Activated T-cell treated with anti-CD3 and anti-CD28 coated beads, Interleukin-2, amount 50 U/mL, for 4 hours (primary cell): ENCODE results near the gene ATL3. TPM values are rescaled to one million over a fixed set of nuclear protein-coding genes. Genes with fewer than 3 reads are reported as not detected.
"Not testable (repeated sequence)": the region's sequence is repeated elsewhere in the genome, so short reads cannot be mapped to it uniquely, and the experiment has no call there.

Experiments
- ATAC-seq, 2 donors: fragments of 200-7000 bp; cut with Tn5 transposase; one replicate each; pipeline ENCODE4 v1.10.0; 2021
- DNase-seq: peaks from one replicate; pipeline ENCODE4 v3.0.0-alpha.2; 2020
- H3K27me3 Mint-ChIP-seq: one replicate; pipeline ENCODE4 v1.8.0; 2021; ENCODE audit warnings: low read depth, mixed read lengths
- H3K36me3 Mint-ChIP-seq: one replicate; pipeline ENCODE4 v1.8.0; 2022; ENCODE audit warnings: mixed read lengths; ENCODE audit not compliant: insufficient read depth
- H3K4me1 Mint-ChIP-seq: one replicate; pipeline ENCODE4 v1.8.0; 2021; ENCODE audit warnings: low read depth, mixed read lengths
- H3K4me3 Mint-ChIP-seq: one replicate; pipeline ENCODE4 v1.8.0; 2021; ENCODE audit warnings: mild to moderate bottlenecking, moderate library complexity, mixed read lengths
- H3K9me3 Mint-ChIP-seq: one replicate; pipeline ENCODE4 v1.8.0; 2021; ENCODE audit warnings: mixed read lengths
- total RNA-seq, 3 donors: library from RNA; stranded (reverse); gene quantifications; one replicate each; pipeline ENCODE4 v1.2.1, GENCODE V29; 2021

ATL3 gene
- total RNA-seq, 3 donors from 2014 or later = 49.1 to 52.5 (median 49.8) TPM

- Mint-ChIP-seq H3K4me3 (no peak overlapping the region), H3K9me3 (no peaks in the 10 kb centered on the region), H3K36me3 (peaks cover 3% of the 10 kb centered on the region), H3K4me1 (peaks cover 23% of the 10 kb centered on the region), H3K27me3 (no peaks in the 10 kb centered on the region)
- no peak for DNase-seq
- ATAC-seq = peak; percentile 95 to 96
These were observed 16.7 kb upstream of the ATL3 start for GRCh38 chr11:63687845-63688244.

GRCh38 chr11:63686926-63687325 is 15.8 kb upstream of the ATL3 start:
- Mint-ChIP-seq H3K4me1 (peaks cover 32% of the 10 kb centered on the region), H3K9me3 (no peaks in the 10 kb centered on the region), H3K4me3 (no peak overlapping the region), H3K36me3 (peaks cover 3% of the 10 kb centered on the region), H3K27me3 (no peaks in the 10 kb centered on the region)
- ATAC-seq (no peak), DNase-seq (no peak)

DNA sequence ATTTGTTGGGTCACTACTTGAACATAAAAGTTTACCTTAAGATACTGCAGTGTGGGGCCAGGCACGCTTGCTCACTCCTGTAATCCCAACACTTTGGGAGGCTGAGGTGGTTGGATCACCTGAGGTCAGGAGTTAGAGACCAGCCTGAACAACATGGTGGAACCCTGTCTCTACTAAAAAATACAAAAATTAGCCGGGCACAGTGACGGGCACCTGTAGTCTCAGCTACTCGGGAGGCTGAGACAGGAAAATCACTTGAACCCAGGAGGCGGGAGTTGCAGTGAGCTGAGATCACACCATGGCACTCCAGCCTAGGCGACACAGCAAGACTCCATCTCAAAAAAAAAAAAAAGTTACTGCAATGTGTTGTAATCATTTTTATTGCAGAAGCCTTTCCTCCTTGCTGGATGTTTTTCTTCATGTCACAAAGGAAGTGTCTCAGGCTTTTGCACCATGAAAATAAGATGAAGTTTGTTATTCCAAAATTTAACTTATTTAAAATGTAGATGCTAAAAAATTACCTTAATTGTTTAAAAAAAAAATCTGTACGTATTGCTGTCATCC is 14.1 kb upstream of the ATL3 start:
- not testable (repeated sequence) for H3K36me3 Mint-ChIP-seq, DNase-seq, H3K4me3 Mint-ChIP-seq, H3K9me3 Mint-ChIP-seq, H3K27me3 Mint-ChIP-seq, ATAC-seq
- H3K4me1 Mint-ChIP-seq = peaks cover 39% of the 10 kb centered on the region

GRCh38 chr11:63683133-63683991 is 12.2 kb upstream of the ATL3 start:
- ATAC-seq (no peak), DNase-seq (no peak)
- Mint-ChIP-seq H3K27me3 (no peaks in the 10 kb centered on the region), H3K36me3 (no peaks in the 10 kb centered on the region), H3K4me3 (peak overlapping the region; percentile 95), H3K9me3 (no peaks in the 10 kb centered on the region), H3K4me1 (peaks cover 35% of the 10 kb centered on the region)

- Mint-ChIP-seq H3K27me3 (no peaks in the 10 kb centered on the region), H3K4me1 (peaks cover 29% of the 10 kb centered on the region), H3K36me3 (no peaks in the 10 kb centered on the region), H3K4me3 (peak overlapping the region; percentile 95), H3K9me3 (no peaks in the 10 kb centered on the region)
- peak in 1 of 2 donors; percentile 5 for ATAC-seq
- DNase-seq = no peak
These were observed 11.2 kb upstream of the ATL3 start for GRCh38 chr11:63682066-63683021.

DNA sequence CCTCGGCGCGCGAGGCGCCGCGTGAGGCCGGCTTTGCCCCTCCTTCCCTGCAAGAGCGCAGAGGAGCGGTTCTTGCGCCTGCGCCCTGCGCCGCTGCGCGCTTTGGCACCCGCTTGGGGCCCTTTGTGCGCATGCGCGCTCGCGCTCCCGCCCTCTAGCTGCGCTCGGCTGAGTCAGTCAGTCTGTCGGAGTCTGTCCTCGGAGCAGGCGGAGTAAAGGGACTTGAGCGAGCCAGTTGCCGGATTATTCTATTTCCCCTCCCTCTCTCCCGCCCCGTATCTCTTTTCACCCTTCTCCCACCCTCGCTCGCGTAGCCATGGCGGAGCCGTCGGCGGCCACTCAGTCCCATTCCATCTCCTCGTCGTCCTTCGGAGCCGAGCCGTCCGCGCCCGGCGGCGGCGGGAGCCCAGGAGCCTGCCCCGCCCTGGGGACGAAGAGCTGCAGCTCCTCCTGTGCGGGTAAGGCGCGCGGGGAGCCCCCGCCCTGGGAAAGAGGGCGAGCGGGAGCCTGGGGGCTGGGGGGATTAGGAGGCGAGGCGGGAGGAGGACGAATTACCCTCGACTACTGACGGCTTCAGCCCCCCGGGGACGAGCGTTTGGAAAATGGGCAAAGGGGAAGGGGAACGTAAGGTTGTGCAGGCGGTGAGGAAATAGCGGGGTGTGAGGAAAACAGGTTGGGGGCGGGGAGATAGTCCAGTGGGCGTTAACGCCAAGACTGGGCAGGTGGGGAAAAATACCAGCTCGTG is 10.3 kb upstream of the ATL3 start, which contains the start of gene RTN3:
Gene RTN3, plus strand, starts transcription at position 180 of the 745 bp plus-strand sequence. Its CDS starts 137 bp downstream, at position 317.
- H3K4me1 Mint-ChIP-seq = peaks cover 25% of the 10 kb centered on the region
- H3K9me3 Mint-ChIP-seq = no peaks in the 10 kb centered on the region
- no peaks in the 10 kb centered on the region for H3K36me3 Mint-ChIP-seq
- peak within 1 kb of the TSS; percentile 95 for H3K4me3 Mint-ChIP-seq
- no peaks in the 10 kb centered on the region for H3K27me3 Mint-ChIP-seq
- ATAC-seq (peak; percentile 93 to 94), DNase-seq (peak; percentile 98)

- ATAC-seq (peak; percentile 11 to 19), DNase-seq (no peak)
- peaks cover 25% of the 10 kb centered on the region for H3K4me1 Mint-ChIP-seq
- no peaks in the 10 kb centered on the region for H3K27me3 Mint-ChIP-seq
- peak overlapping the region; percentile 95 for H3K4me3 Mint-ChIP-seq
- H3K9me3 Mint-ChIP-seq = no peaks in the 10 kb centered on the region
- H3K36me3 Mint-ChIP-seq = no peaks in the 10 kb centered on the region
These were observed 9.7 kb upstream of the ATL3 start for GRCh38 chr11:63680834-63681320.

- H3K27me3 Mint-ChIP-seq = no peaks in the 10 kb centered on the region
- no peaks in the 10 kb centered on the region for H3K9me3 Mint-ChIP-seq
- peaks cover 18% of the 10 kb centered on the region for H3K4me1 Mint-ChIP-seq
- no peak for DNase-seq
- ATAC-seq = no peak
- H3K4me3 Mint-ChIP-seq = no peak overlapping the region
- peaks cover 4% of the 10 kb centered on the region for H3K36me3 Mint-ChIP-seq
These were observed 2.4 kb upstream of the ATL3 start for GRCh38 chr11:63673579-63673978.

DNA sequence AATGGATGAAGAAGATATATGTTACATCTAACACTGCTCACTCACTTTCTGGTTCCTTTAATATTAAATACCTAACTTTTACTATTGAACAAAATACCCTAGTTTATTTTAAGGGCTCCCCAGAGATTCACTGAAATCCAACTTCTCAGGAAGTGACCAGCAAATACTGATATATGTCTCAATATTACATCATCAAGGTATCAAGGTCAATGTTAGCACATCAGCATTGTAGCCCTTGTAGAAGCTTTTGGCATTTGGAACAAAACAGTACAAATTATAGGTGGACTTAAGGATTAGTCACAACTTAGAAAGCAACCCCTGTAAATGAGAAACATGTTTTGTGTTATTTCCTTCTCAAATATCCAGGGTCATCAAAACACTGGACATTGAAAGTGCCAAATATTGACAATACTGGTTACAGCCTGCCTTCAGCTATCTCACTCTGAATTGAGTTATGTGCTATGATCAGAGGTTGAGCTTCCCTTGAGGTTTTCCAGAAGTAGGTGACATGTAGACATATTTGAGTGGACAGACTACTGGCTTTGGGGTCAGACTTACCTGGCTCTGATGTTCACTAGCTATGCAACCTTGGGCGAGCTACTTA is 1.9 kb upstream of the ATL3 start:
- H3K4me3 Mint-ChIP-seq = peak overlapping the region; percentile 48
- no peaks in the 10 kb centered on the region for H3K9me3 Mint-ChIP-seq
- peaks cover 4% of the 10 kb centered on the region for H3K36me3 Mint-ChIP-seq
- ATAC-seq = no peak
- peaks cover 23% of the 10 kb centered on the region for H3K4me1 Mint-ChIP-seq
- H3K27me3 Mint-ChIP-seq = no peaks in the 10 kb centered on the region
- DNase-seq = no peak

DNA sequence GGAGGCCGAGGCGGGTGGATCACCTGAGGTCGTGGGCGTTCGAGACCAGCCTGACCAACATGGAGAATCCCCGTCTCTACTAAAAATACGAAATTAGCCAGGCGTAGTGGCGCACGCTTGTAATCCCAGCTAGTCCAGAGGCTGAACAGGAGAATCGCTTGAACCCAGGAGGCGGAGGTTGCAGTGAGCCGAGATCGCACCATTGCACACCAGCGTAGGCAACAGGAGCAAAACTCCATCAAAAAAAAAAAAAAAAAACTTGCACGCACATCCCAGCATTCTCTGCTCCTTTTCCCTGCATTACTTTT is 934 bp upstream of the ATL3 start:
- peak overlapping the region; percentile 78 for H3K4me3 Mint-ChIP-seq
- peaks cover 28% of the 10 kb centered on the region for H3K4me1 Mint-ChIP-seq
- peaks cover 4% of the 10 kb centered on the region for H3K36me3 Mint-ChIP-seq
- no peak for ATAC-seq
- H3K9me3 Mint-ChIP-seq = no peaks in the 10 kb centered on the region
- DNase-seq = no peak
- no peaks in the 10 kb centered on the region for H3K27me3 Mint-ChIP-seq

DNA sequence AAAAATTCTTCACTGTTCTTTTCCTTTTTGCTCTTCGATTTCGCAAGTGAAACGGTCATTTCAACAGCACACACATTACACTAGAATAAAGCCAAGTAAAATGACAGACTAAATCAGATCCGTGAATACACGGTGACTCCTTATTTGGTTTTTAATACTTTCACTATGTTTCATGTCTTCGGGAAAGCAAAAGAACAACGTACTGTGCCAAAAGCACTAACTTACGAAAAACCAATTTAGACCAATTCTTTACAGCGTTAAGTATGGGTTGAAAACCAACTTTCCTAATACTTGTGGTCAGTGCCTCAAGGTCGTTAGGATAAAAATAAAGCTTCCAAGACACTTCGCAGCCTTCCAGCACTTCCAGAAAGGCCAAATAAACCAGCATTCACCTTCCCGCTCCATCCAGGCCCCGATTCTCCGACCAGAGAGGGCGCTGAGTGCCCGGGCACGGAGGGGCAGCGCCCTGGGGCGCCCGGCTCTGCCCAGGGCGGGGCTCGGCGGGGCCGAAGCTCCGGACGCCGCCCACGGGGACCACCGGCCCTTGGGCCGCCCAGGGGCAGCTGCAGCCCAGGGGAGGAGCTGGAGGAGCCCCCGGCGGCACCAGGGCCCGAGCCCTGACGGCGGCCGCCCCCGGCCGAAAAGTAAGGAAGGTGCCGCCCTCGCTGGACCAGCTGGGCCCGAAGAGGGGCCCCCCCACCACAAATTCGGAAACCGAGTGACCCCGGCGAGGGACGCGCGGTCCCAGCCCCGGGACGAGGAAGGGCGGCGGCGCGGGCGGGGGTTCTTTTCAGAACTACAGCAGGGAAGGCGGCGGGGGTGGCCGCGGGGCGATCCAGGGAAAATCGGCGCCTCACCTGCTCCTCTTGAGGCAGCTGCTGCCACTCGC is 499 bp downstream of the ATL3 start:
- H3K9me3 Mint-ChIP-seq = no peaks in the 10 kb centered on the region

GRCh38 chr11:63670096-63670432 is 1.1 kb downstream of the ATL3 start:
- Mint-ChIP-seq H3K4me1 (peaks cover 35% of the 10 kb centered on the region), H3K4me3 (peak overlapping the region; percentile 90), H3K27me3 (no peaks in the 10 kb centered on the region), H3K36me3 (peaks cover 4% of the 10 kb centered on the region), H3K9me3 (no peaks in the 10 kb centered on the region)
- DNase-seq = no peak
- no peak for ATAC-seq

More for the DNA sequence above, 499 bp downstream of the ATL3 start:
- Mint-ChIP-seq H3K4me1 (peaks cover 33% of the 10 kb centered on the region), H3K4me3 (peak overlapping the region; percentile 90), H3K27me3 (no peaks in the 10 kb centered on the region), H3K36me3 (peaks cover 4% of the 10 kb centered on the region)
- ATAC-seq (peak; percentile 16), DNase-seq (peak; percentile 21)
